Measurements from ENCODE around the gene FTSJ3. TPM values are rescaled to one million over a fixed set of nuclear protein-coding genes. Genes with fewer than 3 reads are reported as not detected.

The FTSJ3 gene
- total and polyA plus RNA-seq, 7 donors: 7.9 to 65.8 (median 31.0) TPM

- intact Hi-C loops (cut with DNase I): no loop called here
- peaks cover 41 to 82% (median 73%) of the 10 kb centered on the region in 4 donors for H3K36me3 ChIP-seq
These were observed 4.9 kb downstream of the FTSJ3 start for GRCh38 chr17:63822537-63822936.

DNA sequence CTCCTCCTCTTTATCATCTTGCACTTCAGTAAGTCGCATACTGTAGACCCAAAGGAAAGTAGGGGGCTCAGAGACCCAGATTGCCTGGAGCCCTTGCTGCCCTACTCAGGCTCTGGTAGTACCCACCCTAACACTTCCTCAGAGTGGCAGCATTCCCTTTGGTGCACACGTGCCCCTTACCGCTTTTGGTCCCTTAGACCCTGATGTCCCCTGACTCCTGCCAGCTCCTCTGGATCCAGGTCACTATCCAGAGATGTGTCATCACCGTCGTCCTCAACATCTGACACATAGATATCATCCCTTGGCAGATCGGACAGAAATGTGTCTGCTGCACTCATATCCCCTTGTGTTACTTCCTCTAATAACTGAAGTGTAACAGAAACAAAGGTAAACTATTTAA lies 5.7 kb downstream of the FTSJ3 start:
- no peaks in the 10 kb centered on the region for H3K27me3 ChIP-seq
- H3K36me3 ChIP-seq: peaks cover 41 to 89% (median 80%) of the 10 kb centered on the region in 4 donors
- intact Hi-C loops (cut with DNase I): no loop called here
- H3K4me1 ChIP-seq: peaks cover 0 to 12% (median 10%) of the 10 kb centered on the region in 4 donors
- H3K9me3 ChIP-seq: no peaks in the 10 kb centered on the region
- no peak overlapping the region for H3K4me3 ChIP-seq
- WGBS, 2 donors: 81 to 89% methylated on average over 6 of the region's 6 CpGs
- DNase-seq: no peak
- no peak for TF ChIP-seq POLR2A (IDR thresholded peaks at IDR 0.05)
- TF ChIP-seq POLR2AphosphoS5 (IDR thresholded peaks at IDR 0.05): no peak
- TF ChIP-seq CTCF (IDR thresholded peaks at IDR 0.05): no peak
- no peak for TF ChIP-seq EP300 (IDR thresholded peaks at IDR 0.05)
- no peak overlapping the region for H3K27ac ChIP-seq

More at GRCh38 chr17:63822537-63822936, 4.9 kb downstream of the FTSJ3 start:
- Histone ChIP-seq H3K27me3 (no peaks in the 10 kb centered on the region), H3K27ac (no peak overlapping the region), H3K4me3 (no peak overlapping the region), H3K4me1 (peaks cover 0 to 12% (median 10%) of the 10 kb centered on the region in 4 donors), H3K9me3 (no peaks in the 10 kb centered on the region)
- no peak for TF ChIP-seq CTCF (IDR thresholded peaks at IDR 0.05)
- no peak for TF ChIP-seq POLR2A (IDR thresholded peaks at IDR 0.05)
- TF ChIP-seq POLR2AphosphoS5 (IDR thresholded peaks at IDR 0.05): no peak
- no peak for TF ChIP-seq EP300 (IDR thresholded peaks at IDR 0.05)
- DNase-seq: no peak

DNA sequence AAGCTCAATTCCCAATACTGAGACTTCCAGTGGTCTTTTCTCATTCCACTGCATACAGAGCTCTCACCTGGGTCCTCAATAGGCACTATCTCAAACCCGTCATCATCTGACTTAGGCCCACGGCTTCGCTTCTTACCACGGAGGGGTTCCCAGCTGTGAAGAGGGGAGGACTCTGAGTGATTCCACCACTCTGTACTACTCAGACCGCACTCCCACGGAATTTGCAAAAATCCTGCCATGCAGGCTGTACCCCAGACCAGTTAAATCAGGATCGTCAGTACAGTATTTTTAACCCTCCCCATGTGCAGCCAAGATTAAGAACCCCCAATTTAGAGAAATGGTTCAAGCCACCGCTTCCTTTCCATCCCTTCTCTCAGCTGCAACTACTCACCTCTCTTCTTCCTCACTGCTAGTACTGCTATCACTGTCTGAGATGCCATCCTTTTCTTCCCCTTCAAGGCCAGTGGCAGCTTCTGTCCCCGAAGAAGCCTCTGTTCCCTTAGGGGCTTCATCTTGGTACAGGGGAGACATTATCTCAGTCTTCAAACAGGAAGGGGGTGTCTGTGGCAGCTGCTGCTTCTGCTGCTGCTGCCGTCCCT lies 6.4 kb downstream of the FTSJ3 start:
- whole genome bisulfite sequencing, 2 donors: 88 to 91% methylated on average over 10 of the region's 10 CpGs
- TF ChIP-seq POLR2AphosphoS5 (IDR thresholded peaks at IDR 0.05): no peak
- no peak for TF ChIP-seq POLR2A (IDR thresholded peaks at IDR 0.05)
- TF ChIP-seq EP300 (IDR thresholded peaks at IDR 0.05): no peak
- no peak for TF ChIP-seq CTCF (IDR thresholded peaks at IDR 0.05)
- peaks cover 0 to 7% (median 5%) of the 10 kb centered on the region in 4 donors for H3K4me1 ChIP-seq
- H3K36me3 ChIP-seq: peaks cover 46 to 97% (median 84%) of the 10 kb centered on the region in 4 donors
- no peaks in the 10 kb centered on the region for H3K9me3 ChIP-seq
- intact Hi-C loops (cut with DNase I): no loop called here
- H3K27me3 ChIP-seq: no peaks in the 10 kb centered on the region
- H3K4me3 ChIP-seq: no peak overlapping the region
- DNase-seq: no peak
- H3K27ac ChIP-seq: no peak overlapping the region

DNA sequence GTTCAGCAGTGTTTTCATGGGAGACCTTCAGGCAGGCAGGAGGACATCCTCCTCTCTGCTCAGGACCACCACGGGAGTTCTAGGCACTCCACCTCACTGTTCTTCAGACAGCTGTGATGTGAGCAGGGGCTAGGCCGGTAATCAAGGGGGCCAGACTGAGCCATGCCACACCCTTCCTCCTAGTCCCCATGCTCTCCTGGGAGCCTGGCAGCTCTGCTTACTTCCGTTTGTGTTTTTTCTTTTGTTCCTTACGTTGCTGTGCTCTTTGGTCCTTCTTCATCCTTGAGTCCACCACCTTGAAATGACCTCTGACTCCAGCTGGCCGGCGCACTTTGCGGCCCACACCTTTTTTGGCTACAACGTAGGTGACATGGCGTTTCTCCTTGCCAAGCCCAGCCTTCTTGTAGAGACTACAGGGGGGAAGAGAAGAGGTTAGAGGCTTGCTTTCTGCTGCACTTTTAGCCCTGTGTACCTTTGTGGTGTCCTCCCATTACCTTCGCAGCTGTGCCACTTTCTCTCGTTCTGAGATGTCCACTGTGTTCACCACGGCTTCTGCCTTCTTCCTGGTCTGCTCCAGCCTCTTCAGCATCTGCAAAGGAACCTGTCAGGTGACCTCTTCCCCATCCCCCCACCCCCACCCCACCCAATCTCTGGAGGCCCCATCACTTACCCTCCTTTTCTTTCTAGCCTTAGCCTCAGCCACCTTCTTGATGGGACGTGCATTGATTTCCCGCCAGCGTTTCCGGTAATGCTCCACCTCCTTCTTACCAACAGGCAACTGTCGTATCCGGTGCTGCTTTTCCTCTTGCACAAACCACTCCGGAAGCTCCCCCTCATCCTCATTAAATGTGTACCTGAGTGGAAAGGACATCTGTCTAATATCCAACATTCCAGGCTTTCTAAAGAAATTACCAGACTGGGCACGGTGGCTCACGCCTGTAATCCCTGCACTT lies 7.6 kb downstream of the FTSJ3 start:
- no peak overlapping the region for H3K4me3 ChIP-seq
- no peak for TF ChIP-seq CTCF (IDR thresholded peaks at IDR 0.05)
- no peak for TF ChIP-seq POLR2AphosphoS5 (IDR thresholded peaks at IDR 0.05)
- TF ChIP-seq EP300 (IDR thresholded peaks at IDR 0.05): no peak
- no peak for TF ChIP-seq POLR2A (IDR thresholded peaks at IDR 0.05)
- intact Hi-C loops (cut with DNase I): no loop called here
- no peaks in the 10 kb centered on the region for H3K9me3 ChIP-seq
- H3K27ac ChIP-seq: peak overlapping the region in 2 of 4 donors; percentile 9 to 35
- peaks cover 58 to 100% (median 89%) of the 10 kb centered on the region in 4 donors for H3K36me3 ChIP-seq
- DNase-seq: no peak
- no peaks in the 10 kb centered on the region for H3K4me1 ChIP-seq
- H3K27me3 ChIP-seq: no peaks in the 10 kb centered on the region
- 64 to 76% methylated on average over 21 of the region's 21 CpGs for WGBS, 2 donors

Data from sigmoid colon (tissue), 7 donors.